ENCODE data around the gene CORIN.

DNA sequence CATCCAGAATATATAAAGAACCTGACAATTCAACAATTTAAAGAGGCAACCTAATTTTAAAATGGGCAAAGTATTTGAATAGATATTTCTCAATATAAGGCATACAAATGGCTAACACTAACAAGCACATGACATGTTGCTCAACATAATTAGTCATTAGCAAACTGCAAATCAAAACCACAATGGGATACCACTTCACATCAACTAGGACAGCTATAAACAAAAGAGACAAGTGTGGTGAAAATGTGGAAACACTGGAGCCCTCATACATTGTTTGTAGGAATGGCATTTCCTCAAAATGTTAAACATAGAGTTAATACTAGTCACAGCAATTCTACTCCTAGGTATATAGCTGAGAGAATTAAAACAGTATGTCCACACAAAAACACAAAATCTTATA is 96.7 kb downstream of the CORIN start:
- TF ChIP-seq, protein P1, sequence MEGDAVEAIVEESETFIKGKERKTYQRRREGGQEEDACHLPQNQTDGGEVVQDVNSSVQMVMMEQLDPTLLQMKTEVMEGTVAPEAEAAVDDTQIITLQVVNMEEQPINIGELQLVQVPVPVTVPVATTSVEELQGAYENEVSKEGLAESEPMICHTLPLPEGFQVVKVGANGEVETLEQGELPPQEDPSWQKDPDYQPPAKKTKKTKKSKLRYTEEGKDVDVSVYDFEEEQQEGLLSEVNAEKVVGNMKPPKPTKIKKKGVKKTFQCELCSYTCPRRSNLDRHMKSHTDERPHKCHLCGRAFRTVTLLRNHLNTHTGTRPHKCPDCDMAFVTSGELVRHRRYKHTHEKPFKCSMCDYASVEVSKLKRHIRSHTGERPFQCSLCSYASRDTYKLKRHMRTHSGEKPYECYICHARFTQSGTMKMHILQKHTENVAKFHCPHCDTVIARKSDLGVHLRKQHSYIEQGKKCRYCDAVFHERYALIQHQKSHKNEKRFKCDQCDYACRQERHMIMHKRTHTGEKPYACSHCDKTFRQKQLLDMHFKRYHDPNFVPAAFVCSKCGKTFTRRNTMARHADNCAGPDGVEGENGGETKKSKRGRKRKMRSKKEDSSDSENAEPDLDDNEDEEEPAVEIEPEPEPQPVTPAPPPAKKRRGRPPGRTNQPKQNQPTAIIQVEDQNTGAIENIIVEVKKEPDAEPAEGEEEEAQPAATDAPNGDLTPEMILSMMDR (IDR thresholded peaks at IDR 0.05) = no peak
- no peak for TF ChIP-seq POLR2A (IDR thresholded peaks at IDR 0.05)
